ENCODE results near the gene ERMP1.
A peak's percentile ranks its signal among the peaks of the same experiment; 100 is the strongest.

Gene ERMP1

DNA sequence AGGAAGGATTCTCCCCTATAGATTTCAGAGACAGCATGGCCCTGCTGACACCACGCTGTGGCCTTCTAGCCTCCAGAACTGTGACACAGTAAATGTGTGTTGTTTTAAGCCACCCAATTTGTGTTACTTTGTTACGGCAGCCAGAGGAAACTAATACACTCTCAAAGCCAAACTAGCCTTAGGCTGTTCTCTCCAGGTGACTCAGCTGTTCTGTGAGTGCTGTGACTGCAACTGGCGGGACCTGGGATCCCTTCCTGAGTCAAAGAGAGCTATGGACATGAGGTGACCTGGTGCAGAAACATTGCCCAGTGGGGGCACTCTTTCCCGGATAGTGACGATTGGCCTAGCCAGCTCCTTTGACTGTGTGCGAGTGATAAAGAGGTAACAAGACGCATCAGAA lies 43.8 kb upstream of the ERMP1 start:
- H3K9me2 ChIP-seq (replicated peaks; ENCODE audit: low read depth, low read length): no peaks in the 10 kb centered on the region
- no peaks in the 10 kb centered on the region for H3F3A ChIP-seq (ENCODE audit: low read depth)
- no peaks in the 10 kb centered on the region for H3K9me3 ChIP-seq (ENCODE audit: insufficient read depth, low read depth, low read length)
- H3K4me3 ChIP-seq (ENCODE audit: low read length, poor library complexity, severe bottlenecking): no peak overlapping the region
- H4K20me1 ChIP-seq (ENCODE audit: insufficient read depth, low read length, poor library complexity, severe bottlenecking): no peaks in the 10 kb centered on the region
- H2AFZ ChIP-seq (ENCODE audit: low read length): no peak overlapping the region
- H3K4me1 ChIP-seq (ENCODE audit: insufficient read depth, low read length, poor library complexity, severe bottlenecking): peaks cover 36% of the 10 kb centered on the region
- TF ChIP-seq EZH2phosphoT487 (IDR thresholded peaks at IDR 0.05; ENCODE audit: borderline replicate concordance): no peak
- H3K36me3 ChIP-seq (ENCODE audit: insufficient read depth, low read length): no peaks in the 10 kb centered on the region
- no peak overlapping the region for H3K4me2 ChIP-seq (ENCODE audit: low read depth, low read length, poor library complexity, severe bottlenecking)
- no peaks in the 10 kb centered on the region for H3K79me2 ChIP-seq (ENCODE audit: insufficient read depth, low read length)
- no peaks in the 10 kb centered on the region for H3K27me3 ChIP-seq (ENCODE audit: insufficient read depth, low read length, poor library complexity, severe bottlenecking)
- H3K9ac ChIP-seq (ENCODE audit: low read depth, low read length, poor library complexity, severe bottlenecking): no peak overlapping the region

DNA sequence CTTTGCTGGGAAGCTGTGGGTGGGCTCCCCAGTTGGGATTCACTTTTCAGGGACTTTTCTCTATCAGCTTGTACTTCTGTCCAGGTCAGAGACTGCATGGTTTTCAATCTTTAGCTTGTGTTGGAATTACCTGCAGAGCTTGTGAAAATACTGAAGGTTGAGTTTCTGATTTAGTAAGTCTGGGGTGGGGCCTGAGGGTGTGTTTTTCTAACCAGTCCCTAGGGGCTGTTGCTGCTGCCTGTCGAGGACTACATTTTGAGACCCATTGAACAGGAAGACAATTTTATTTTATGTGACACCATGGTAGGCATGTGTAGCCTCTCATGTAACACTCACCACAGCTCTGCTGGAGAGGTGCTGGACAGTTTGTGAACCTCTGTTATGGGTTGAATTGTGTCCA lies 43.1 kb upstream of the ERMP1 start:
- H3K27me3 ChIP-seq (ENCODE audit: insufficient read depth, low read length, poor library complexity, severe bottlenecking): no peaks in the 10 kb centered on the region
- TF ChIP-seq, protein P1, sequence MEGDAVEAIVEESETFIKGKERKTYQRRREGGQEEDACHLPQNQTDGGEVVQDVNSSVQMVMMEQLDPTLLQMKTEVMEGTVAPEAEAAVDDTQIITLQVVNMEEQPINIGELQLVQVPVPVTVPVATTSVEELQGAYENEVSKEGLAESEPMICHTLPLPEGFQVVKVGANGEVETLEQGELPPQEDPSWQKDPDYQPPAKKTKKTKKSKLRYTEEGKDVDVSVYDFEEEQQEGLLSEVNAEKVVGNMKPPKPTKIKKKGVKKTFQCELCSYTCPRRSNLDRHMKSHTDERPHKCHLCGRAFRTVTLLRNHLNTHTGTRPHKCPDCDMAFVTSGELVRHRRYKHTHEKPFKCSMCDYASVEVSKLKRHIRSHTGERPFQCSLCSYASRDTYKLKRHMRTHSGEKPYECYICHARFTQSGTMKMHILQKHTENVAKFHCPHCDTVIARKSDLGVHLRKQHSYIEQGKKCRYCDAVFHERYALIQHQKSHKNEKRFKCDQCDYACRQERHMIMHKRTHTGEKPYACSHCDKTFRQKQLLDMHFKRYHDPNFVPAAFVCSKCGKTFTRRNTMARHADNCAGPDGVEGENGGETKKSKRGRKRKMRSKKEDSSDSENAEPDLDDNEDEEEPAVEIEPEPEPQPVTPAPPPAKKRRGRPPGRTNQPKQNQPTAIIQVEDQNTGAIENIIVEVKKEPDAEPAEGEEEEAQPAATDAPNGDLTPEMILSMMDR (conservative IDR thresholded peaks at IDR 0.05; ENCODE audit: low read length): no peak
- no peak for TF ChIP-seq EZH2phosphoT487 (IDR thresholded peaks at IDR 0.05; ENCODE audit: borderline replicate concordance)
- H3K9ac ChIP-seq (ENCODE audit: low read depth, low read length, poor library complexity, severe bottlenecking): no peak overlapping the region
- H4K20me1 ChIP-seq (ENCODE audit: insufficient read depth, low read length, poor library complexity, severe bottlenecking): no peaks in the 10 kb centered on the region
- H3F3A ChIP-seq (ENCODE audit: low read depth): no peaks in the 10 kb centered on the region
- no peaks in the 10 kb centered on the region for H3K9me3 ChIP-seq (ENCODE audit: insufficient read depth, low read depth, low read length)
- H3K4me3 ChIP-seq (ENCODE audit: low read length, poor library complexity, severe bottlenecking): no peak overlapping the region
- H3K36me3 ChIP-seq (ENCODE audit: insufficient read depth, low read length): no peaks in the 10 kb centered on the region
- no peaks in the 10 kb centered on the region for H3K79me2 ChIP-seq (ENCODE audit: insufficient read depth, low read length)
- peak overlapping the region; percentile 13 for H3K4me2 ChIP-seq (ENCODE audit: low read depth, low read length, poor library complexity, severe bottlenecking)
- H2AFZ ChIP-seq (ENCODE audit: low read length): peak overlapping the region; percentile 28; the same call in 1 of the 2 replicates
- H3K9me2 ChIP-seq (replicated peaks; ENCODE audit: low read depth, low read length): no peaks in the 10 kb centered on the region
- H3K4me1 ChIP-seq (ENCODE audit: insufficient read depth, low read length, poor library complexity, severe bottlenecking): peaks cover 36% of the 10 kb centered on the region

DNA sequence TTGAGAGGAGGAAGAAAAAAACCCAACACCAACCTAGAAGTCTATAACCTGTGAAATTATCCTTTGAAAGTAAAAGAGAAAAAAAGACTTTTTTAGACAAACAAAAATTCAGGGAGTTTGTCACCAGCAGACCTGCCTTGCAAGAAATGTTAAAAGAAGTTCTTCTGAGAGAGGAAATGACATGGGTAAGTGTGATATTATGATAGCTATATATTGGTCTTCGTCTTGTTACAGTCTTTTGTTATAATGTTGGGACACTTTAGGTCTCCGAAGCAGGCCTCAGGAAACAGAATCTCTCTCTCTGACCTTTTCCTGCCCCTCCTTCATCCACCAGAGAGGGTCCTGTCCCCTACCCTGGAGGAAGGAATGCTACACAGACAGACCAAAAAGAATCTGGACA lies 41.1 kb upstream of the ERMP1 start:
- no peak overlapping the region for H3K4me3 ChIP-seq (ENCODE audit: low read length, poor library complexity, severe bottlenecking)
- H3K36me3 ChIP-seq (ENCODE audit: insufficient read depth, low read length): no peaks in the 10 kb centered on the region
- peaks cover 26% of the 10 kb centered on the region for H3K4me1 ChIP-seq (ENCODE audit: insufficient read depth, low read length, poor library complexity, severe bottlenecking)
- no peak overlapping the region for H3K9ac ChIP-seq (ENCODE audit: low read depth, low read length, poor library complexity, severe bottlenecking)
- no peaks in the 10 kb centered on the region for H3K27me3 ChIP-seq (ENCODE audit: insufficient read depth, low read length, poor library complexity, severe bottlenecking)
- no peaks in the 10 kb centered on the region for H3K79me2 ChIP-seq (ENCODE audit: insufficient read depth, low read length)
- H4K20me1 ChIP-seq (ENCODE audit: insufficient read depth, low read length, poor library complexity, severe bottlenecking): no peaks in the 10 kb centered on the region
- TF ChIP-seq EZH2phosphoT487 (IDR thresholded peaks at IDR 0.05; ENCODE audit: borderline replicate concordance): no peak
- TF ChIP-seq, protein P1 (conservative IDR thresholded peaks at IDR 0.05; ENCODE audit: low read length): no peak
- no peaks in the 10 kb centered on the region for H3K9me2 ChIP-seq (replicated peaks; ENCODE audit: low read depth, low read length)
- no peaks in the 10 kb centered on the region for H3F3A ChIP-seq (ENCODE audit: low read depth)
- no peaks in the 10 kb centered on the region for H3K9me3 ChIP-seq (ENCODE audit: insufficient read depth, low read depth, low read length)
- H3K4me2 ChIP-seq (ENCODE audit: low read depth, low read length, poor library complexity, severe bottlenecking): no peak overlapping the region
- no peak overlapping the region; the same call in 1 of the 2 replicates for H2AFZ ChIP-seq (ENCODE audit: low read length)

DNA sequence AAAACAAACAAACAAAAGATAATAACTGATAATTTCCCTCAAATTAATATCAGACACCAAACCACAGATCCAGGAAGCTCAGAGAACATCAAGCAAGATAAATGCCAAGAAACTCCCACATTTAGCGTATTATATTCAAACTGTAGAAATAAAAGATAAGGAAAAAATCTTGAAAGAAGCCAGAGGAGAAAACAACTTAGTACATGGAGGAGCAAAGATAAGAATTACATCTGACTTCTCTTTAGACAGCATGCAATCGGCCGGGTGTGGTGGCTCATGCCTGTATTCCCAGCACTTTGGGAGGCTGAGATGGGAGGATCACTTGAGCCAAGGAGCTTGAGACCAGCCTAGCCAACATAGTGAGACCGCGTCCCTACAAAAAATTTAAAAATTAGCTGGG lies 40.5 kb upstream of the ERMP1 start:
- H3K9me3 ChIP-seq (ENCODE audit: insufficient read depth, low read depth, low read length): no peaks in the 10 kb centered on the region
- H3K9ac ChIP-seq (ENCODE audit: low read depth, low read length, poor library complexity, severe bottlenecking): no peak overlapping the region
- no peak overlapping the region for H3K4me3 ChIP-seq (ENCODE audit: low read length, poor library complexity, severe bottlenecking)
- H3K79me2 ChIP-seq (ENCODE audit: insufficient read depth, low read length): no peaks in the 10 kb centered on the region
- no peak overlapping the region for H2AFZ ChIP-seq (ENCODE audit: low read length)
- no peaks in the 10 kb centered on the region for H4K20me1 ChIP-seq (ENCODE audit: insufficient read depth, low read length, poor library complexity, severe bottlenecking)
- TF ChIP-seq EZH2phosphoT487 (IDR thresholded peaks at IDR 0.05; ENCODE audit: borderline replicate concordance): no peak
- TF ChIP-seq, protein P1 (conservative IDR thresholded peaks at IDR 0.05; ENCODE audit: low read length): no peak
- H3K27me3 ChIP-seq (ENCODE audit: insufficient read depth, low read length, poor library complexity, severe bottlenecking): no peaks in the 10 kb centered on the region
- no peak overlapping the region for H3K4me2 ChIP-seq (ENCODE audit: low read depth, low read length, poor library complexity, severe bottlenecking)
- no peaks in the 10 kb centered on the region for H3F3A ChIP-seq (ENCODE audit: low read depth)
- H3K36me3 ChIP-seq (ENCODE audit: insufficient read depth, low read length): no peaks in the 10 kb centered on the region
- no peaks in the 10 kb centered on the region for H3K9me2 ChIP-seq (replicated peaks; ENCODE audit: low read depth, low read length)
- H3K4me1 ChIP-seq (ENCODE audit: insufficient read depth, low read length, poor library complexity, severe bottlenecking): peaks cover 26% of the 10 kb centered on the region

Data from Loucy (cell line).